Medulla oblongata (tissue), 1 donor: ENCODE data around the gene DIMT1.

Experiments used
- DNase-seq: peaks from one replicate; pipeline ENCODE4 v3.0.0-alpha.2; 2015; ENCODE audit errors: extremely low spot score

The DIMT1 gene

DNA sequence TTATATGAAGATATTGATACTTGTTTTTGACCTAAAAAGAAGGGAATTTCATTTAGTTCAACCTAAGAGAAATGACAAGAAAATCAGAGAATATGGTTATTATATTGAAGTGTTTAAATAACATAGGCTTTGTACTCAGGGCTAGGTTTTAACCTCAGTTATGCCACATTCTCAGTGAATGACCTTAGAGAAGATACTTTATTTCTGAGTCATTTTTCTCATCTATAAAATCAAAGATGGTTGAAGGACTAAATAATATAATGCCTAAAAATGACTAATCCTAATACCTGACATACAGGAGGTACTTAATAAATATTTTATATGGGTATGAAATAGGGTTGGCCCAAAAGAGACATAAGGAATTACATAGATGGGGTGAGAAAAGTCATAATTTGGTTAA is 32.3 kb downstream of the DIMT1 start:
- no peak for DNase-seq

DNA sequence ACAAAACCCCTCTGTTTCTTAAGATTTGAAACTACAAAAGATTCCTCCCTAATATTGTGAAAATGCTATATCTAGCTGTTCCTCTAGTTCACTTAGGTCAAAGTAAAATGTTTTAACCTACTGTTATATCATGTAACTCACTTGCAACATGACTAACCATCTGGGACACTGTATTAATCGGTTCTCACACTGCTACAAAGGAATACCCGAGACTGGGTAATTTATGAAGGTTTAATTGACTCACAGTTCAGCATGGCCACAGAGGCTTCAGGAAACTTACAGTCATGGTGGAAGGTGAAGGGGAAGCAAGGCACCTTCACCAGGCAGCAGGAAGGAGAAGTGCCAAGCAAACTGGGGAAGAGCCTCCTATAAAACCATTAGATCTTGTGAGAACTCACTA is 34.7 kb downstream of the DIMT1 start:
- DNase-seq: no peak

DNA sequence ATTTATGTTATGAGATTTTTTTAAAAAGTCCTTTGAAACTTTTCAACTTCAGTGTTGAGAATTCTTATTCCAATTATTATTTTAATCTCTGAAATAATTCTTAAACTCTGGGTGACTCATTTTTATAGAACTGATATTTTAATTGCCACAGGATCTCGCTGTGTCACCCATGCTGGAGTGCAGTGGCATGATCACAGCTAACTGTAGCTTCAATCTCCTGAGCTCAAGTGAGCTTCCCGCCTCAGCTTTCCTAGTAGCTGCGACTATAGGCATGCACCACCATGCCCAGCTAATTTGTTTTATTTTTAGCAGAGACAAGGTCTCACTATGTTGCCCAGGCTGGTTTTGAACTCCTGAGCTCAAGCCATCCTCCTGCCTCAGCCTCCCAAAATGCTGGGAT is 41.0 kb downstream of the DIMT1 start:
- no peak for DNase-seq

DNA sequence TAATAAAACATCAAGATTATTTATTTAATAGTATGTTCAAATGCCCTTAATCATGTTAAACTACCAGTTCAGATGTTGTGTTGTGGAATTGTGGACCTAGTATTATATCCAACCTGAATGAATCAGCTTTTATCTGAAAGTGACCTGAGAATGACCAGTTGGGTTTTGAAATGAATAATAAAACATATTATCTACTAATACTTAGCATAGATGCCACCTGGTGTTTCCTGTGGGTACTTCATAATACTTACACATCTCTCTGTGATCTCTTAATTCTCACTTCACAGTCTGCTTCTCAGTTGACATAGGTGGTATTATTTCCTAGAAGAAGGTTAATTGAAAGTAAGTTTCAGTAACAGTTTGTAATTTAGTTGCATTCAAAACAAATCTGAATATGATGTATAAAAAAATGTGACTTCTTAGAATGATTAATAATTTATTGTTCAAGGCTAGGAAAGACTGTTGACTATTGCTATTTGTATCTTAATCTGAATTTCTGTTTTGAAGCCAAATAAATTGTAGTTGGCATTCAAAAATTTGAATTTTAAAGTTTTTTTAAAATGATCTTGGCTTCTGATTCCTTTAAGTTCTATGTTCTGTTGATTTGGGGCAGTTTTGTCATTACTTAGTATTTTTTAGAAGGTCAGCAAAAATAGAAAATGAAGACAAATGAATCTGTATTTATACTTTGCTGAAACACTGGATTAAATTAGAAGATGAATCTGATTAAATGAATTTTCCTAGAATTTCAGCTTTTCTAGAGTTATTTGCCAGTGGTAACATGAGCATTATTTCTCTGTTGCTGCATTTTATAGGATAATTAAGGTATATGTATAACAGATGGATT is 49.5 kb downstream of the DIMT1 start:
- peak; percentile 77 for DNase-seq

DNA sequence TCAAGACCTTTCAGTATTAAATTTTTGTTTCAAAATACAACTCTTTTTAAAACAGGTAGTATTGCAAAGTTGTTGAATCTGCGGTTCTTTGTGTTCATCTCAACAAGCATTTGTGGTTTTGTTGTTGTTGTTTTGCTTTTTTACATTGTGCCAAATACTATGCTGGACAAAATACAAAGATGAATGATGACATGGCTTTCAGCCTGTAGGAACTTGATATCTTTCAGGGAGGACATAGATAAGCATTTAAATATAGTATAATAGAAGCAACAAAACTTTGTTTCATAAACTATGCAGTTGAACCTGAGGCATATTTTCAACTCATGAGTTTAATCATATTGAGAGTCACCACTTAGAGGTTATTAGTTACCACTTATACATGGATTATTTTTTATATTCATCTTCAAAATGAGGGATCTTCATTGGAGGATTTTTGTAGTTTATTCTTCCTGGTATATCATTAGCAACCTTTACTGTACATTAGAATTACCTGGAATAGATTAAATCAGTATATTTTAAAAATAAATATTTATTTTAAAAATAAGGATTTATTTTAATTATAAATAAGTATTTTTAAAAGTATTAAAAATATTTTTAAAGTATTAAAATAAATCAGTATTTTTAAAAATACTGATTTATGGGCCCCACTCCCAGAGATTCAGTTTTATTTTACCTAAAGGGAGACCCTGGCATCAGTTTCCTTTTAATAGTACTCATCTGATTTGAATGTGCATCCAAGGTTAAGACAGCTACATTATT is 54.8 kb downstream of the DIMT1 start:
- no peak for DNase-seq

DNA sequence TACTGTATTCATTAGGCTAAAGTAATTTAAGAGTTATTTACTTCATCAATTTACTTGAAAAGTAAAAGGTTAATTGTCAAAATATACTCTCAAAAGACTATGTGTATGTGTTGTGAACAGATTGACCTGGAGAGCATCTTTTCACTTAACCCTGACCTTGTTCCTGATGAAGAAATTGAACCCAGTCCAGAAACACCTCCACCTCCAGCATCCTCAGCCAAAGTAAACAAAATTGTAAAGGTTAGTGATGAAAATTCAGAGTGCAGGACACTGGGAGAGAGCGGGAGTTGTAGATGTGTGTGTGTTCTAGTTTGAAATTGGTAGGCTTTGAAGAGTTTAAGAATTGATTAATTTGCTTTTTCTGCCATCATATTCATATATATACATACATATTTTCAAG is 55.8 kb downstream of the DIMT1 start:
- DNase-seq: no peak

DNA sequence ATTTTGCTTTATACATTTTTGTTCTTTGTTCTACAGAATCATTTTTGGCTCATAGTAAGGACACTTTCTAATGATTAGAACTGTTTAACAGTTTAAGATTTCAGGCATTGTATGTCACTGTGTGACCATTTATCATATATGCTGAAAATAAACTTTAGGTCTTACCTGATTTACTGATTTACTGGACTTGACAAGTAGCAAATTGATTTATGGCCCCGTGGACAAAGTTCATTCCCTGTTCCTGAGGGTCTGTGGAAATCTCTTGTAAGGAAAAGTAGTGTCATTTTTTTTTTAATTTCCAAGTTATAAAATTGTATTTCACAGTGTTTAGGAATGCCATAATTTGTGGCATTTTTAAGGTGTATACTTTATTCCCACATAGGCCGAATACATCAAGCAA is 57.0 kb downstream of the DIMT1 start:
- DNase-seq: no peak

DNA sequence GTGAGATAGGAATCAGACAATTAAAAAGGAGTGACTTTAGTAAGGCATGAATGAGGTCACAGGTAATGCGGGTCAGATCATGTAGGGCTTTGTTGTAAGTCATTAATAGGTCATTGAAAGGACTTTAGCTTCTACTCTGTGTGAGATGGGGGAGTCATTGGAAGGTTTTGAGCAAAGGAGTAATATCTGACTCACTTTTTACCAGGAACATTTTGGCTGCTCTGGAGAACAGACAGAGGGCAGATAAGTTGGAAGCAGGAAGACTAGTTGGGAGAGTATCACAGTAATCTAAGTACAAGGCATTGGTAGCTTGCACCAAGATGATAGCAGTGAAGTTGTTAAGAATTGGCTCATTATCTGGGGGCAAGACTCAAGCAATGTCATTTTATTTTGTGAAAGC is 60.3 kb downstream of the DIMT1 start:
- DNase-seq: no peak

DNA sequence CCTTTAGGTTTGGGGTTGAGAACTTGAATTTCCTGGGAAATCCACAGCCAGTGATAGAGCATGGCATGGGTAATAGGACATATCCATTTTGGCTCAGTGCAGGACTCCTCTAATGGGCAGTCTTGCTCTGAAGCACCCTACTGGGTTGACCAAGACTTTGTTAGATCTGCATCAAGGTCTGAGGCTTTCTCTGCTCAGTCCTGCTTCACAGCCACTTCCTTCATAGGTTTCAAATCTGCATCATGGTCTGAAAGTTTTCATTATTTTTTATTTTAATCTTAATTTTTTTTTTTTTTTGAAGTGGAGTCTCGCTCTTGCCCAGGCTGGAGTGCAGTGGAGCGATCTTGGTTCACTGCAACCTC is 61.2 kb downstream of the DIMT1 start:
- no peak for DNase-seq

DNA sequence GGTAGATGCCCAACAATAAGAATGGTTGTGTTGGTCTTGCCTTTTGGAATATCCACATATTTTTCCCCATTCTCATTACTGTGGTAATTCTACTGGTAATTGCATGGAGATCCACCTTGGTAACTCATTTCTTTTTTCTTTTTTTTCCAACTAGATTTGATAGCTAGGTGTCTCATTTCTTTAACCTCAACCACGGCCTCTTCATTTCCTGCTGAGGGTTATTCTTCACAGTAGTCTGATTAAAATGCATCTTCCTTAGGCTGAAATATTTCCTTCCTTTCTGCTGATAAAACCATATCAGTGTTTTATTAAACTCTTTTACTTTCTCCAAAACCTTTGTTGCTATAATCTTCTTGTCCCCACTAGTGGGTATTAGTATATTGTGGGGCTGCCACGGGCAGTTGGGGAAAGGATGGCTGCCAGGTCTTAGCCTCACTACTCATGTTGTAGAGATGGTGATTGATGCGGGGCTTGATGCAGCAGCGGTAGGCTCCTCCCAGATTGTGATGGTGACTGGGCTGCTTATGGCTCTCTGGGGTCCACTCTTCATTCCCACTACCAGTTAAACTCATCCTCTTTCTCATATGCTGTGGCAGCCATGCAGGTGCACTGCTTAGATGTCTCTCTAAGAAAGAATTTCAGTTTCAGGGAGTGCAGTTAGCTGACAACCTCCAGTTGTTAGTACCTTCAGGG is 61.8 kb downstream of the DIMT1 start:
- no peak for DNase-seq

DNA sequence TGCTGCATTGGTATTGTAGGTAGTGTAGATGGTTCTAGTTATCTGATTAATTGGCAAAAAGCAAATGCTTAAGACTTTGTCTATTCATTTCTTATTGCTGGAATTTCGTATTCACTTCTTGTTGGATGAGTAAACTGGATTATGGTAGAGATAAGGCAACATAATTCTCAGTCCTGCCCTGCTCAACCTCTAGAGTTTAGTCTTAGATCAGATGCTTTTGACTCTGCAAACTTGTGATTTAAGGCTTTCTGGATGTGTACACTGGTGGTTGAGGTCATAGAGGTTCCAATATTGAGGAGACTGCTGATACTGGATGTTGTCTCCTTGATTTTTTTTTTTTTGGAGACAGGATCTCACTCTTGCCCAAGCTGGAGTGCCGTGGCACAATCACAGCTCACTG is 62.7 kb downstream of the DIMT1 start:
- DNase-seq: no peak

DNA sequence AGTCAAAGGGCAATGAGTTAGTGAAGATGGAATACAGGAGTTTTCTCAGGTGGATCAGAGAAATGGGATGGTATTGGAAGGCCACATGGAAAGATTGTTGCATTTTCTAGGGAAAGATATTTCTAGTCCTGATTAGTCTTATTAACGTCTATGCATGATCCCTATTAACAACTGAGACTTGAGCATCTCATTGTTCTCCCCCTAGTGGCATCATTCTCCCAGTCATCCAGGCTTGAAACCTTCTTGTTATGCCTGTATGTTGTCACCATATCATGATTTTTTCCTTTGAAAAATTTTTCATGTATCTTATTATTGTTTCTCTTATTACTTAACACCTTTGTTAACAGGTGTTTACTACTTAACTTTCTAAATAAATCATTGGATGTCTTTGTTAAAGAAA is 63.3 kb downstream of the DIMT1 start:
- DNase-seq: peak; percentile 49
